Neural cell (in vitro differentiated cells): ENCODE data around the gene TACC2. TPM values are rescaled to one million over a fixed set of nuclear protein-coding genes. Genes with fewer than 3 reads are reported as not detected.

Experiments used
- H2AFZ ChIP-seq: fragments of 200-600, 300-800 bp; sonication (generic), shearing (Covaris generic); 2 replicates; pipeline ENCODE4 v1.6.0; 2014; ENCODE audit warnings: low read depth, mild to moderate bottlenecking, antibody characterized with exemption, low read length, moderate library complexity
- H3F3A ChIP-seq: fragments of 200-600 bp; shearing (Covaris generic); 2 replicates; pipeline ENCODE4 v1.6.1; 2016; ENCODE audit warnings: mild to moderate bottlenecking, moderate library complexity, mixed read lengths, antibody characterized with exemption, low read length; ENCODE audit not compliant: insufficient read depth, poor library complexity, severe bottlenecking
- H3K27ac ChIP-seq: fragments of 200-600, 300-800 bp; sonication (generic), shearing (Covaris generic); 2 replicates; pipeline ENCODE4 v1.5.1; 2014; ENCODE audit warnings: mild to moderate bottlenecking, low read length, moderate library complexity
- H3K27me3 ChIP-seq: fragments of 300-800, 200-600 bp; sonication (generic), shearing (Covaris generic); 2 replicates; pipeline ENCODE4 v1.6.0; 2014; ENCODE audit warnings: mild to moderate bottlenecking, low read depth, low read length, moderate library complexity; ENCODE audit not compliant: insufficient read depth
- H3K36me3 ChIP-seq: fragments of 300-800, 200-600 bp; sonication (generic), shearing (Covaris generic); 2 replicates; pipeline ENCODE4 v1.5.1; 2014; ENCODE audit warnings: mild to moderate bottlenecking, antibody characterized with exemption, low read length, moderate library complexity; ENCODE audit not compliant: insufficient read depth
- H3K4me2 ChIP-seq: fragments of 300-800, 200-600 bp; sonication (generic), shearing (Covaris generic); 2 replicates; pipeline ENCODE4 v1.6.0; 2014; ENCODE audit warnings: mild to moderate bottlenecking, low read length
- H3K4me3 ChIP-seq: fragments of 300-800, 200-600 bp; sonication (generic), shearing (Covaris generic); 2 replicates; pipeline ENCODE4 v1.5.1; 2014; ENCODE audit warnings: mild to moderate bottlenecking, low read length, moderate library complexity
- H3K79me2 ChIP-seq: fragments of 200-600 bp; shearing (Covaris generic); replicated peaks from 2 replicates; pipeline ENCODE4 v1.6.0; 2014; ENCODE audit warnings: mild to moderate bottlenecking, low read length, moderate library complexity; ENCODE audit not compliant: insufficient read depth
- H3K9ac ChIP-seq: fragments of 300-800, 200-600 bp; sonication (generic), shearing (Covaris generic); 2 replicates; pipeline ENCODE4 v1.6.1; 2016; ENCODE audit warnings: mild to moderate bottlenecking, low read length, mixed read lengths
- H3K9me2 ChIP-seq: fragments of 200-600 bp; shearing (Covaris generic); 2 replicates; pipeline ENCODE4 v1.6.1; 2016; ENCODE audit warnings: mild to moderate bottlenecking, low read length, mixed read lengths; ENCODE audit not compliant: insufficient read depth
- H3K9me3 ChIP-seq: fragments of 200-600, 300-800 bp; sonication (generic), shearing (Covaris generic); 2 replicates; pipeline ENCODE4 v1.6.1; 2016; ENCODE audit warnings: mild to moderate bottlenecking, mixed run types, low read length, moderate library complexity, mixed read lengths
- H4K20me1 ChIP-seq: fragments of 200-600 bp; shearing (Covaris generic); 2 replicates; pipeline ENCODE4 v1.6.1; 2016; ENCODE audit warnings: mild to moderate bottlenecking, mixed run types; ENCODE audit not compliant: insufficient read depth
- CTCF ChIP-seq: fragments of 450-650 bp; IDR thresholded peaks from 2 replicates; pipeline ENCODE4 v1.5.1; 2014; ENCODE audit warnings: antibody characterized with exemption, mild to moderate bottlenecking, moderate library complexity; ENCODE audit not compliant: poor library complexity, severe bottlenecking
- EP300 ChIP-seq: fragments of 450-650 bp; conservative IDR thresholded peaks from 2 replicates; pipeline ENCODE4 v1.6.1; 2014; ENCODE audit warnings: antibody characterized with exemption, mild to moderate bottlenecking, moderate library complexity; ENCODE audit not compliant: poor library complexity, severe bottlenecking
- EZH2 ChIP-seq: fragments of 200-600, 300-800 bp; shearing (Covaris generic), sonication (generic); IDR thresholded peaks from 2 replicates; pipeline ENCODE4 v1.6.1; 2014; ENCODE audit warnings: antibody characterized with exemption, low read length, borderline replicate concordance, mild to moderate bottlenecking; ENCODE audit not compliant: insufficient read depth, poor library complexity, severe bottlenecking
- MXI1 ChIP-seq: fragments of 450-650 bp; conservative IDR thresholded peaks from 2 replicates; pipeline ENCODE4 v1.6.1; 2014; ENCODE audit warnings: antibody characterized with exemption, mild to moderate bottlenecking; ENCODE audit not compliant: poor library complexity, severe bottlenecking
- POLR2AphosphoS5 ChIP-seq: IDR thresholded peaks from 2 replicates; pipeline ENCODE4 v1.6.1; 2012
- RAD21 ChIP-seq: fragments of 450-650 bp; conservative IDR thresholded peaks from 2 replicates; pipeline ENCODE4 v1.6.1; 2014; ENCODE audit warnings: antibody characterized with exemption, mild to moderate bottlenecking, moderate library complexity
- REST ChIP-seq: IDR thresholded peaks from 2 replicates; pipeline ENCODE4 v1.6.1; 2012; ENCODE audit warnings: borderline replicate concordance
- SMC3 ChIP-seq: fragments of 450-650 bp; conservative IDR thresholded peaks from 2 replicates; pipeline ENCODE4 v1.6.1; 2014; ENCODE audit warnings: antibody characterized with exemption, mild to moderate bottlenecking, moderate library complexity; ENCODE audit not compliant: poor library complexity
- TAF1 ChIP-seq: IDR thresholded peaks from 2 replicates; pipeline ENCODE4 v1.6.1; 2012; ENCODE audit warnings: low read depth
- polyA plus RNA-seq: library from polyadenylated mRNA; depleted of rRNA; stranded (reverse); fragments of >200 nt; gene quantifications from 2 replicates; pipeline ENCODE4 v1.2.3, GENCODE V29; 2014

Gene TACC2
- polyA plus RNA-seq, 1 donor from 2014 or later, result 17.6 TPM

GRCh38 chr10:122204691-122205489, 215.9 kb downstream of the TACC2 start:
- H3K4me2 ChIP-seq, result no peak overlapping the region
- no peak overlapping the region for H3K4me3 ChIP-seq
- peaks cover 5% of the 10 kb centered on the region for H3K36me3 ChIP-seq
- no peak overlapping the region for H3K27ac ChIP-seq
- no peaks in the 10 kb centered on the region for H3K27me3 ChIP-seq
- TF ChIP-seq REST (no peak), EP300 (no peak), MXI1 (no peak), EZH2 (no peak), POLR2AphosphoS5 (no peak), SMC3 (no peak), TAF1 (no peak), RAD21 (no peak)
- H3K9me2 ChIP-seq, result no peaks in the 10 kb centered on the region
- no peak overlapping the region for H2AFZ ChIP-seq
- no peak overlapping the region for H3K9ac ChIP-seq
- no peaks in the 10 kb centered on the region for H4K20me1 ChIP-seq
- H3K79me2 ChIP-seq, result no peaks in the 10 kb centered on the region
- H3K9me3 ChIP-seq, result no peaks in the 10 kb centered on the region
- no peaks in the 10 kb centered on the region for H3F3A ChIP-seq

DNA sequence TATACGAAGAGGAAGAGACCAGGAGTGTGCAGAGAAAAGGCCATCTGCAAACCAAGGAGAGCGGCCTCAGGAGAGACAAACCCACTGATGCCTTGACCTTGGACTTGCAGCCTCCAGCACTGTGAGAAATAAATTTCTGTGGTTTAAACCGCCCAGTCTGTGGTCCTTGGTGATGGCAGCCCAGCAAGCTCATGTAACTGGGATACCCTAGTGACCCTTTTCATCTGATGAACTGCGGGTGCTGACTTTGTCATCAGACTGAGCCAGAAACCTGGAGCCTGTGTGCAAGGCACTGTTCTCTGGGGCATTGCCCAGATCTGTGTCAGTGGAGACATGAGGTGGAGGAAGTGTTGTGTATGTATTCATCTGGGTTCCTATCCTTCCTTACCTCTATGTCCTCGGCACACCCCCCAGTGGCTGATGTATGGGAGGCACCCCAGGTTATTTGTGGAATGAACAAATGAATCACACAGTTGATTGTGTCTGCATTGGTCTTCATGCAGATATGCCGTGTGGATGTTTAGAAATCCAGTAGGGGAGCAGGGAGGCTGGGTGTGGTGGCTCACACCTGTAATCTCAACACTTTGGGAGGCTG, 217.6 kb downstream of the TACC2 start:
- Histone ChIP-seq H3K4me2 (no peak overlapping the region), H3K4me3 (no peak overlapping the region), H3K79me2 (no peaks in the 10 kb centered on the region), H4K20me1 (no peaks in the 10 kb centered on the region), H3K9me2 (no peaks in the 10 kb centered on the region), H3K36me3 (peaks cover under 1% of the 10 kb centered on the region), H3K9ac (no peak overlapping the region), H3K27me3 (no peaks in the 10 kb centered on the region), H3K27ac (no peak overlapping the region), H3F3A (no peaks in the 10 kb centered on the region), H3K9me3 (no peaks in the 10 kb centered on the region), H2AFZ (no peak overlapping the region)
- TF ChIP-seq EZH2, result no peak
- TF ChIP-seq TAF1, result no peak
- TF ChIP-seq MXI1, result no peak
- no peak for TF ChIP-seq SMC3
- no peak for TF ChIP-seq POLR2AphosphoS5
- no peak for TF ChIP-seq EP300
- no peak for TF ChIP-seq CTCF
